Mammary epithelial cell (primary cell): ENCODE data around the gene IFI35.

Source experiments
- EZH2 ChIP-seq: IDR thresholded peaks from 2 replicates; pipeline ENCODE4 v1.6.1; 2012; ENCODE audit warnings: low read length, inconsistent platforms, borderline replicate concordance
- TF ChIP-seq, protein P1 (sequence below), 2 donors: IDR thresholded peaks in 1 of 2; conservative IDR thresholded peaks in 1 of 2; 2 replicates each; pipeline ENCODE4 v1.5.1; 2011 to 2012; ENCODE audit warnings: inconsistent platforms in 2 of 2, low read length in 2 of 2, mild to moderate bottlenecking in 2 of 2, control low read depth in 1 of 2, low read depth in 1 of 2; ENCODE audit not compliant: insufficient read depth in 1 of 2; ENCODE audit errors: extremely low read depth in 1 of 2

DNA sequence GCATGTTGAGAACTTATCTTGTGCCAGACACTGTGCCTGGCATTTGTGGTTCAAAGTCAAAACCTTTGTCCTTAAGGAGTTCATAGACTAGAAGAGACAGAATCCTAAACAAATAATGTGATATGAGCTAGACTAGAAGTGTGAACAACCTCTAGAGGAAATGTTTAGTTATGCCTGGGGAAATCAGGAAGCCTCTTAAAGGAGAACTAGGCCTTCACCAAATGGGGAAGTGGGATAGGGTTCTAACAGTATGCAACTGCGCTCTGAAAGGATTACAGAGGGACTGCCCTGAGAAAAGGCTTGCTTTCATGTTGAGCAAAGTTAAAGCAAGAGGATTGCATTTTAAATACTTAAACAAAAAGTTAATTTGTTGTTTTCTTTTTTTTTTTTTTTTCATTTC lies 21.4 kb upstream of the IFI35 start:
- TF ChIP-seq, protein P1, sequence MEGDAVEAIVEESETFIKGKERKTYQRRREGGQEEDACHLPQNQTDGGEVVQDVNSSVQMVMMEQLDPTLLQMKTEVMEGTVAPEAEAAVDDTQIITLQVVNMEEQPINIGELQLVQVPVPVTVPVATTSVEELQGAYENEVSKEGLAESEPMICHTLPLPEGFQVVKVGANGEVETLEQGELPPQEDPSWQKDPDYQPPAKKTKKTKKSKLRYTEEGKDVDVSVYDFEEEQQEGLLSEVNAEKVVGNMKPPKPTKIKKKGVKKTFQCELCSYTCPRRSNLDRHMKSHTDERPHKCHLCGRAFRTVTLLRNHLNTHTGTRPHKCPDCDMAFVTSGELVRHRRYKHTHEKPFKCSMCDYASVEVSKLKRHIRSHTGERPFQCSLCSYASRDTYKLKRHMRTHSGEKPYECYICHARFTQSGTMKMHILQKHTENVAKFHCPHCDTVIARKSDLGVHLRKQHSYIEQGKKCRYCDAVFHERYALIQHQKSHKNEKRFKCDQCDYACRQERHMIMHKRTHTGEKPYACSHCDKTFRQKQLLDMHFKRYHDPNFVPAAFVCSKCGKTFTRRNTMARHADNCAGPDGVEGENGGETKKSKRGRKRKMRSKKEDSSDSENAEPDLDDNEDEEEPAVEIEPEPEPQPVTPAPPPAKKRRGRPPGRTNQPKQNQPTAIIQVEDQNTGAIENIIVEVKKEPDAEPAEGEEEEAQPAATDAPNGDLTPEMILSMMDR (conservative IDR thresholded peaks at IDR 0.05 in 1 of 2, IDR thresholded peaks at IDR 0.05 in 1 of 2; ENCODE audit: extremely low read depth in 1 of 2, insufficient read depth in 1 of 2, low read depth in 1 of 2, low read length in 2 of 2): no peak
- TF ChIP-seq EZH2: no peak
